ENCODE results near the gene USP10.
A peak's percentile ranks its signal among the peaks of the same experiment; 100 is the strongest.

Gene USP10

GRCh38 chr16:84700446-84701300, 873 bp downstream of the USP10 start:
- no peaks in the 10 kb centered on the region for H3K27me3 ChIP-seq
- H3K36me3 ChIP-seq, result peaks cover 0 to 21% (median 11%) of the 10 kb centered on the region in 11 experiments; a peak in 15 of 22 replicates
- H3K4me3 ChIP-seq, result peak overlapping the region; percentile 93 to 100 (median 99)
- peaks cover 38 to 58% (median 56%) of the 10 kb centered on the region in 11 experiments; a peak in 21 of 22 replicates for H4K20me1 ChIP-seq
- H3K4me1 ChIP-seq, result peaks cover 41 to 54% (median 52%) of the 10 kb centered on the region in 10 experiments
- peak overlapping the region; percentile 85 to 97 (median 94) for H3K4me2 ChIP-seq
- H3K9ac ChIP-seq, result peak overlapping the region; percentile 95 to 99 (median 98)
- no peaks in the 10 kb centered on the region for H3K9me3 ChIP-seq (replicated peaks in 1 of 11)
- TF ChIP-seq Cebpa-rat (IDR thresholded peaks at IDR 0.05), result no peak
- H3K27ac ChIP-seq, result peak overlapping the region; percentile 77 to 99 (median 97)

GRCh38 chr16:84703681-84704080, 3.9 kb downstream of the USP10 start:
- Histone ChIP-seq H3K27ac (no peak overlapping the region), H3K4me2 (peak overlapping the region; percentile 3 to 97 (median 48); a peak in 16 of 22 replicates), H3K9me3 (replicated peaks in 1 of 11) (no peaks in the 10 kb centered on the region), H3K4me1 (peaks cover 59 to 82% (median 75%) of the 10 kb centered on the region in 10 experiments), H3K27me3 (no peaks in the 10 kb centered on the region), H3K4me3 (no peak overlapping the region), H3K9ac (0 out of 22 replicates have a peak overlapping the region, but pooled peaks of 1 of the 11 experiments have one; percentile 55), H4K20me1 (peaks cover 68 to 88% (median 86%) of the 10 kb centered on the region in 11 experiments), H3K36me3 (peaks cover under 1 to 43% (median 25%) of the 10 kb centered on the region in 11 experiments; a peak in 18 of 22 replicates)
- no peak for TF ChIP-seq Cebpa-rat (IDR thresholded peaks at IDR 0.05)

- H4K20me1 ChIP-seq, result peaks cover 74 to 93% (median 92%) of the 10 kb centered on the region in 11 experiments
- peaks cover 59 to 82% (median 75%) of the 10 kb centered on the region in 10 experiments for H3K4me1 ChIP-seq
- no peak overlapping the region for H3K27ac ChIP-seq
- no peak for TF ChIP-seq Cebpa-rat (IDR thresholded peaks at IDR 0.05)
- peak overlapping the region in 9 of 11 experiments; percentile 2 to 97 (median 49); a peak in 12 of 22 replicates for H3K4me2 ChIP-seq
- H3K4me3 ChIP-seq, result no peak overlapping the region
- no peaks in the 10 kb centered on the region for H3K27me3 ChIP-seq
- H3K9ac ChIP-seq, result no peak overlapping the region
- H3K36me3 ChIP-seq, result peaks cover 6 to 49% (median 28%) of the 10 kb centered on the region in 11 experiments; a peak in 18 of 22 replicates
- H3K9me3 ChIP-seq (replicated peaks in 1 of 11), result no peaks in the 10 kb centered on the region
Observed at GRCh38 chr16:84704253-84704652, 4.5 kb downstream of the USP10 start.

- no peaks in the 10 kb centered on the region for H3K9me3 ChIP-seq (replicated peaks in 1 of 11)
- peak overlapping the region in 4 of 11 experiments; percentile 11 to 74 (median 42); a peak in 7 of 22 replicates for H3K4me2 ChIP-seq
- H3K4me3 ChIP-seq, result no peak overlapping the region
- peaks cover 7 to 66% (median 46%) of the 10 kb centered on the region in 11 experiments; a peak in 19 of 22 replicates for H3K36me3 ChIP-seq
- no peak for TF ChIP-seq Cebpa-rat (IDR thresholded peaks at IDR 0.05)
- no peaks in the 10 kb centered on the region for H3K27me3 ChIP-seq
- 0 out of 22 replicates have a peak overlapping the region, but pooled peaks of 1 of the 11 experiments have one; percentile 7 for H3K27ac ChIP-seq
- H4K20me1 ChIP-seq, result peaks cover 95 to 100% (median 100%) of the 10 kb centered on the region in 11 experiments
- H3K4me1 ChIP-seq, result peaks cover 76 to 100% (median 90%) of the 10 kb centered on the region in 10 experiments
- no peak overlapping the region for H3K9ac ChIP-seq
Observed at GRCh38 chr16:84706856-84707255, 7.1 kb downstream of the USP10 start.

GRCh38 chr16:84709609-84710008, 9.8 kb downstream of the USP10 start:
- no peak for TF ChIP-seq Cebpa-rat (IDR thresholded peaks at IDR 0.05)
- no peak overlapping the region for H3K9ac ChIP-seq
- peak overlapping the region in 8 of 11 experiments; percentile 5 to 92 (median 20); a peak in 12 of 22 replicates for H3K4me2 ChIP-seq
- no peaks in the 10 kb centered on the region for H3K9me3 ChIP-seq (replicated peaks in 1 of 11)
- H3K27ac ChIP-seq, result no peak overlapping the region
- peaks cover 100% of the 10 kb centered on the region in 11 experiments for H4K20me1 ChIP-seq
- H3K4me3 ChIP-seq, result no peak overlapping the region
- peaks cover 77 to 100% (median 89%) of the 10 kb centered on the region in 10 experiments for H3K4me1 ChIP-seq
- no peaks in the 10 kb centered on the region for H3K27me3 ChIP-seq
- H3K36me3 ChIP-seq, result peaks cover 7 to 71% (median 54%) of the 10 kb centered on the region in 11 experiments; a peak in 19 of 22 replicates

- no peaks in the 10 kb centered on the region for H3K9me3 ChIP-seq (replicated peaks in 1 of 11)
- H3K36me3 ChIP-seq, result peaks cover 7 to 65% (median 51%) of the 10 kb centered on the region in 11 experiments; a peak in 18 of 22 replicates
- no peak overlapping the region for H3K9ac ChIP-seq
- peaks cover 100% of the 10 kb centered on the region in 11 experiments for H4K20me1 ChIP-seq
- TF ChIP-seq Cebpa-rat (IDR thresholded peaks at IDR 0.05), result no peak
- H3K27me3 ChIP-seq, result no peaks in the 10 kb centered on the region
- peaks cover 72 to 100% (median 85%) of the 10 kb centered on the region in 10 experiments for H3K4me1 ChIP-seq
- no peak overlapping the region for H3K27ac ChIP-seq
- no peak overlapping the region for H3K4me3 ChIP-seq
- H3K4me2 ChIP-seq, result peak overlapping the region in 9 of 11 experiments; percentile 64 to 92 (median 88); a peak in 8 of 22 replicates
Observed at GRCh38 chr16:84710686-84711085, 10.9 kb downstream of the USP10 start.

GRCh38 chr16:84712138-84712671, 12.4 kb downstream of the USP10 start:
- no peak for TF ChIP-seq Cebpa-rat (IDR thresholded peaks at IDR 0.05)
- H4K20me1 ChIP-seq, result peaks cover 100% of the 10 kb centered on the region in 11 experiments
- H3K27me3 ChIP-seq, result no peaks in the 10 kb centered on the region
- peaks cover 69 to 100% (median 88%) of the 10 kb centered on the region in 10 experiments for H3K4me1 ChIP-seq
- no peak overlapping the region for H3K27ac ChIP-seq
- no peak overlapping the region for H3K4me3 ChIP-seq
- H3K9me3 ChIP-seq (replicated peaks in 1 of 11), result no peaks in the 10 kb centered on the region
- H3K36me3 ChIP-seq, result peaks cover 17 to 76% (median 63%) of the 10 kb centered on the region in 11 experiments; a peak in 21 of 22 replicates
- peak overlapping the region; percentile 32 to 92 (median 85) for H3K4me2 ChIP-seq
- H3K9ac ChIP-seq, result no peak overlapping the region; a peak in 2 of 22 replicates

GRCh38 chr16:84712801-84713775, 13.3 kb downstream of the USP10 start:
- TF ChIP-seq Cebpa-rat (IDR thresholded peaks at IDR 0.05), result no peak
- peak overlapping the region in 1 of 10 experiments; percentile 14; a peak in 1 of 20 replicates for H3K4me3 ChIP-seq
- no peaks in the 10 kb centered on the region for H3K9me3 ChIP-seq (replicated peaks in 1 of 11)
- peaks cover 100% of the 10 kb centered on the region in 11 experiments for H4K20me1 ChIP-seq
- H3K9ac ChIP-seq, result peak overlapping the region in 6 of 11 experiments; percentile 4 to 42 (median 31); a peak in 8 of 22 replicates
- H3K27me3 ChIP-seq, result no peaks in the 10 kb centered on the region
- peak overlapping the region; percentile 32 to 92 (median 85) for H3K4me2 ChIP-seq
- peaks cover 60 to 100% (median 86%) of the 10 kb centered on the region in 10 experiments for H3K4me1 ChIP-seq
- H3K36me3 ChIP-seq, result peaks cover 22 to 79% (median 63%) of the 10 kb centered on the region in 11 experiments; a peak in 21 of 22 replicates
- H3K27ac ChIP-seq, result peak overlapping the region in 6 of 11 experiments; percentile 24 to 50 (median 32); a peak in 9 of 22 replicates

Measured in BLaER1 treated with 17β-estradiol and CSF1 and Interleukin-3, amounts not matched to agents 10 nM and 100 nM (cell line).